ENCODE data around the gene FAM25G. TPM values are rescaled to one million over a fixed set of nuclear protein-coding genes. Genes with fewer than 3 reads are reported as not detected.
A peak's percentile ranks its signal among the peaks of the same experiment; 100 is the strongest.
"Not testable (repeated sequence)": the region's sequence is repeated elsewhere in the genome, so short reads cannot be mapped to it uniquely, and the experiment has no call there.

Gene FAM25G
- total and polyA plus RNA-seq, 9 donors: not detected

DNA sequence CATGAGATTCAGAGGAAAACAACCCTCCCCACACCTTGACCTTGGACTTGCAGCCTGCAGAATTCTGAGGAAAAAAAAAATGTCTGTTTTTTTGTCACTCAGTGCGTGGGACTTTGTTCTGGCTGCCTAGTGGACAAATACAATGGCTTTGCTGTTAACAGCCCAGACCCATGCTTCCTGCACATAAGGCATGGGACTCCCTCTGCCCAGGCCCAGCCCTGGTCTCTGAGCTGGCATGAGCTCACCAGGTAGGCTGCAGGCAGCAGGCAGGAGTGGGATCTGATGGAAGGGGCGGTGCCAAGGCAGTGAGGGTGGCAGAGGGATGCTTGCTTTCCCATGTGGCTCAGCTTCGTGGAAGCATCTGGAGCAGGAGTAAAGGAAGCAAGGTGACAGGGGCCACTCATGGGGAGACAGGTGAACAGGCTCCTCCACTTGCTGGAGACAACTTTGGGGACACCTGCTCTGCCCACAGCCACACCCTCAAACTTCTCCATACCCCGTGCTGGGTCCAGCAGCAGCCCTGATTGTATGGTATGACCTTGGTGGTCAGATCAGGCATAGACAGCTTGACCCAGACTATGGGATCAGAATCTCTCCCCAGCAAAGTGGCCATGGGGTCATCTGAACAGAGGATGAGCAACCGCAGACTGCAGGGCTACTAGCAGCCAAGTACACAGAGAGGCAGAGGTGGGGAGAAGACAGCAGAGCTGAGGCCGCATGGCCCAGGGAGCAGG lies 34.5 kb downstream of the FAM25G start:
- H3K4me3 ChIP-seq: no peak overlapping the region
- TF ChIP-seq POLR2A (IDR thresholded peaks at IDR 0.05): no peak
- TF ChIP-seq, protein P1, sequence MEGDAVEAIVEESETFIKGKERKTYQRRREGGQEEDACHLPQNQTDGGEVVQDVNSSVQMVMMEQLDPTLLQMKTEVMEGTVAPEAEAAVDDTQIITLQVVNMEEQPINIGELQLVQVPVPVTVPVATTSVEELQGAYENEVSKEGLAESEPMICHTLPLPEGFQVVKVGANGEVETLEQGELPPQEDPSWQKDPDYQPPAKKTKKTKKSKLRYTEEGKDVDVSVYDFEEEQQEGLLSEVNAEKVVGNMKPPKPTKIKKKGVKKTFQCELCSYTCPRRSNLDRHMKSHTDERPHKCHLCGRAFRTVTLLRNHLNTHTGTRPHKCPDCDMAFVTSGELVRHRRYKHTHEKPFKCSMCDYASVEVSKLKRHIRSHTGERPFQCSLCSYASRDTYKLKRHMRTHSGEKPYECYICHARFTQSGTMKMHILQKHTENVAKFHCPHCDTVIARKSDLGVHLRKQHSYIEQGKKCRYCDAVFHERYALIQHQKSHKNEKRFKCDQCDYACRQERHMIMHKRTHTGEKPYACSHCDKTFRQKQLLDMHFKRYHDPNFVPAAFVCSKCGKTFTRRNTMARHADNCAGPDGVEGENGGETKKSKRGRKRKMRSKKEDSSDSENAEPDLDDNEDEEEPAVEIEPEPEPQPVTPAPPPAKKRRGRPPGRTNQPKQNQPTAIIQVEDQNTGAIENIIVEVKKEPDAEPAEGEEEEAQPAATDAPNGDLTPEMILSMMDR (IDR thresholded peaks at IDR 0.05): no peak
- TF ChIP-seq EP300 (IDR thresholded peaks at IDR 0.05): no peak
- 68 to 73% (median 68%) methylated on average over 6 of the region's 6 CpGs for WGBS, 3 donors
- no peaks in the 10 kb centered on the region for H3K27me3 ChIP-seq
- no peak overlapping the region for H3K27ac ChIP-seq
- H3K36me3 ChIP-seq: no peaks in the 10 kb centered on the region
- peak in 2 of 5 donors; percentile 7 to 25 for DNase-seq
- intact Hi-C loops (cut with DNase I): loop anchor here in 1 of 4 donors (5.0 kb wide), 1 partner anchor 40 kb away; no protein-coding TSS in a partner anchor
- peaks cover 6% of the 10 kb centered on the region for H3K4me1 ChIP-seq (ENCODE audit: insufficient read depth)
- H3K9me3 ChIP-seq: no peaks in the 10 kb centered on the region

DNA sequence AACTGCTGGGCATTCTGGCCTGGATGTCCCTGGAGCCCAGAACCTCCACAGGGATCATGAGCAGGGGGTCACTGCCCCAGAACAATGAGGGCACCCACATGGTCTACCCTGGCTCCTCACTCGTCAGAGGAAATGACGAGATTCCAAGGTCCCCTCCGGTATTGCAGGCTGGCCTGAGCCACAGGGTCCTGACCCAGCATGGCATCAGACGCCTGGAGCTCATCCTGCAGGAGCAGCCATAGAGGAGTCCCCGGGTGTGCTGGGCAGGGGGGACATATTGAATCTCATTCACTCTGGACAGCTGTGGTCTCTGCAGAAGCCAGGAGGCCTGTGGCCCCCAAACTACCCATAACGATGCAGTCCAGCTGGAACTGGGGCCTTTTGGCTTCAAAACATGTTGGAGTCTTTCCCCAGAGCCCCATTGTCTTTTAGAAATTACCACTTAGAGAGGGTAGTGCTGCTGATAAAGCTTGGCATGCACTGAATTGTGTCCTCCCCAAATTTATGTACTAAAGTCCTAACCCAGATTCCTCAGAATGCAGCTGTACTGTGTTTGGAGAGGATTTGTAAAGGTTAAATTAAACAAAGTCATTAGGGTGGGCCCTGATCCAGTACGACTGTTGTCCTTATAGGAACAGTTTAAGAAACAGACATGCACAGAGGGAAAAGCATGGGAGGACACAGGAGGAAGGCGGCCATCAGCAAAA lies 35.3 kb downstream of the FAM25G start:
- H3K27ac ChIP-seq: no peak overlapping the region
- H3K9me3 ChIP-seq: no peaks in the 10 kb centered on the region
- TF ChIP-seq, protein P1 (IDR thresholded peaks at IDR 0.05): no peak
- TF ChIP-seq POLR2A (IDR thresholded peaks at IDR 0.05): no peak
- TF ChIP-seq EP300 (IDR thresholded peaks at IDR 0.05): no peak
- no peaks in the 10 kb centered on the region for H3K27me3 ChIP-seq
- DNase-seq: peak in 2 of 5 donors; percentile 2 to 10
- no peaks in the 10 kb centered on the region for H3K36me3 ChIP-seq
- peaks cover 6% of the 10 kb centered on the region for H3K4me1 ChIP-seq (ENCODE audit: insufficient read depth)
- WGBS, 3 donors: 49 to 51% (median 51%) methylated on average over 8 of the region's 8 CpGs
- H3K4me3 ChIP-seq: no peak overlapping the region
- intact Hi-C loops (cut with DNase I): loop anchor here in 1 of 4 donors (5.0 kb wide), 1 partner anchor 39 kb away; no protein-coding TSS in a partner anchor

DNA sequence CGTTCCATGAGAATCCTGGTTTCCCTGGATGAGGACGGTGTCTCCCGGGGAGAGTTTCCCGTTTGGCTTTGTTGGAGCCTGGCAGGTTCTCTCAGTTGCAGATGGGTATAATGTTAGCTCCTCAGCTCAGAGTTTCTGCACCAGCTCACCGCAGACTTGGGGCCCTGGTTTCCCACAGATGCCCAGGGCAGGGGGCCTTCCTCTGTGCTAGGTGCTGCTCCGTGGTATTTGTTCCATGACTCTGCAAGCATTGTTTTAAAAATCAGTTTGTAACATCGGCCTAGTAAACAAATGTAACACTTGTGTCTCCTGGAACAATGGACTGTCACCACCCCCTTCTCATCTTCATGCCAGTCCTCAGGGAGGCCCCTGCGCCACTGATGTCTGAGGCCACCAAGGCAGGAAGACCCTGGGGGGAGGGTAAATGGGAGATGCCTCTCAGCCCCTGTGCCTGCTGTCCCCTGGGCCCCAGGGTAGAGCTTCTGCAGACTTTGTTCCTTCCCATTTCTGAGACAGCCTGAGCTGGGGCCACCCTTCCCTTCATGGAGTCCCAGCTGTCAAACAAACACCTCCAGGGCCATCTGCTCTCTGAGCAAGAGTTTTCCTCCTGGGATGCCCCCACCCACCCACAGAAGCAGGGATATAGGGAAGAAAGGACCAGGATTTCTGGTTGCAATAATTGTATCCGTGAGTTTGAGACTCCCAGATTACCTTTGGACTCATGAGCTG lies 36.0 kb downstream of the FAM25G start:
- not testable (repeated sequence) for H3K9me3 ChIP-seq; H3K36me3 ChIP-seq; H3K27me3 ChIP-seq; H3K4me3 ChIP-seq; H3K27ac ChIP-seq; H3K4me1 ChIP-seq (ENCODE audit: insufficient read depth)
- DNase-seq: peak in 2 of 5 donors; percentile 1 to 11
- 92% methylated on average over 9 of the region's 9 CpGs for WGBS, 3 donors
- intact Hi-C loops (cut with DNase I): loop anchor here in 1 of 4 donors (5.0 kb wide), 1 partner anchor 38 kb away; no protein-coding TSS in a partner anchor

GRCh38 chr10:47454780-47455058 lies 36.8 kb downstream of the FAM25G start:
- 88 to 98% (median 96%) methylated on average over 3 of the region's 3 CpGs for WGBS, 3 donors
- DNase-seq: peak in 1 of 5 donors; percentile 1
- Histone ChIP-seq H3K4me3 (no peak overlapping the region), H3K27ac (no peak overlapping the region), H3K4me1 (ENCODE audit: insufficient read depth) (peaks cover 6% of the 10 kb centered on the region), H3K36me3 (no peaks in the 10 kb centered on the region), H3K27me3 (no peaks in the 10 kb centered on the region), H3K9me3 (no peaks in the 10 kb centered on the region)
- intact Hi-C loops (cut with DNase I): loop anchor here in 1 of 4 donors (5.0 kb wide), 1 partner anchor 37 kb away; no protein-coding TSS in a partner anchor
- TF ChIP-seq POLR2A (IDR thresholded peaks at IDR 0.05) (no peak), EP300 (IDR thresholded peaks at IDR 0.05) (no peak)
- TF ChIP-seq, protein P1 (IDR thresholded peaks at IDR 0.05): no peak
